GM18867 (cell line): Measurements from ENCODE around the gene TTC23.
A peak's percentile ranks its signal among the peaks of the same experiment; 100 is the strongest.
"Not testable (repeated sequence)": the region's sequence is repeated elsewhere in the genome, so short reads cannot be mapped to it uniquely, and the experiment has no call there.

Experiments
- ATAC-seq: cut with Tn5 transposase; IDR thresholded peaks from one replicate; pipeline ENCODE4 v1.9.1; 2021; ENCODE audit warnings: mild to moderate bottlenecking, moderate library complexity; ENCODE audit not compliant: unreplicated experiment

TTC23 gene

GRCh38 chr15:99250494-99250856 lies 1.1 kb upstream of the TTC23 start:
- ATAC-seq: no peak

GRCh38 chr15:99250001-99250400 lies 620 bp upstream of the TTC23 start:
- no peak for ATAC-seq

GRCh38 chr15:99248000-99248715 lies 1.2 kb downstream of the TTC23 start:
- no peak for ATAC-seq

- no peak for ATAC-seq
These were observed 2.3 kb downstream of the TTC23 start for GRCh38 chr15:99247062-99247461.

GRCh38 chr15:99244306-99244705 lies 5.1 kb downstream of the TTC23 start:
- no peak for ATAC-seq

GRCh38 chr15:99241752-99242151 lies 7.6 kb downstream of the TTC23 start:
- ATAC-seq: no peak

- ATAC-seq: peak; percentile 89
These were observed 9.7 kb downstream of the TTC23 start for GRCh38 chr15:99239545-99240198.

GRCh38 chr15:99238849-99239248 lies 10.5 kb downstream of the TTC23 start:
- ATAC-seq: no peak

- not testable (repeated sequence) for ATAC-seq
These were observed 15.2 kb downstream of the TTC23 start for GRCh38 chr15:99234160-99234559.

- no peak for ATAC-seq
These were observed 16.6 kb downstream of the TTC23 start for GRCh38 chr15:99232740-99233139.

- no peak for ATAC-seq
These were observed 18.5 kb downstream of the TTC23 start for GRCh38 chr15:99230867-99231266.

- ATAC-seq: no peak
These were observed 21.1 kb downstream of the TTC23 start for GRCh38 chr15:99228120-99228770.

GRCh38 chr15:99226802-99227201 lies 22.6 kb downstream of the TTC23 start:
- no peak for ATAC-seq

- no peak for ATAC-seq
These were observed 24.8 kb downstream of the TTC23 start for GRCh38 chr15:99224372-99225214.

GRCh38 chr15:99213187-99213811 lies 36.1 kb downstream of the TTC23 start:
- ATAC-seq: peak; percentile 83

- ATAC-seq: no peak
These were observed 37.0 kb downstream of the TTC23 start for GRCh38 chr15:99212406-99212805.

GRCh38 chr15:99211926-99212325 lies 37.5 kb downstream of the TTC23 start:
- ATAC-seq: no peak

- ATAC-seq: no peak
These were observed 39.0 kb downstream of the TTC23 start for GRCh38 chr15:99210334-99210733.

- no peak for ATAC-seq
These were observed 40.1 kb downstream of the TTC23 start for GRCh38 chr15:99209326-99209725.

- no peak for ATAC-seq
These were observed 41.7 kb downstream of the TTC23 start for GRCh38 chr15:99207672-99208071.

GRCh38 chr15:99202176-99202552 lies 47.2 kb downstream of the TTC23 start:
- no peak for ATAC-seq
